Skeletal muscle tissue (tissue), 4 donors: ENCODE measurements around the gene FAM169A. TPM values are rescaled to one million over a fixed set of nuclear protein-coding genes. Genes with fewer than 3 reads are reported as not detected.
"Not testable (repeated sequence)": the region's sequence is repeated elsewhere in the genome, so short reads cannot be mapped to it uniquely, and the experiment has no call there.

Source experiments
- H3K27ac ChIP-seq: one replicate; pipeline ENCODE4 v1.7.0; 2013; ENCODE audit warnings: mild to moderate bottlenecking, low read depth, low read length, inconsistent platforms
- H3K27me3 ChIP-seq, 3 donors: one replicate each; pipeline ENCODE4 v1.7.0; 2013; ENCODE audit warnings: low read length in 3 of 3; ENCODE audit not compliant: control insufficient read depth in 3 of 3, insufficient read depth in 3 of 3
- H3K36me3 ChIP-seq, 3 donors: one replicate each; pipeline ENCODE4 v1.7.0; 2013; ENCODE audit warnings: low read length in 3 of 3; ENCODE audit not compliant: control insufficient read depth in 3 of 3, insufficient read depth in 3 of 3
- H3K4me1 ChIP-seq, 3 donors: one replicate each; pipeline ENCODE4 v1.7.0; 2013; ENCODE audit warnings: low read length in 3 of 3, mild to moderate bottlenecking in 3 of 3; ENCODE audit not compliant: control insufficient read depth in 3 of 3, insufficient read depth in 3 of 3
- H3K4me3 ChIP-seq, 3 donors: one replicate each; pipeline ENCODE4 v1.7.0; 2013; ENCODE audit warnings: low read length in 3 of 3
- H3K9ac ChIP-seq, 3 donors: one replicate each; pipeline ENCODE4 v1.7.0; 2013; ENCODE audit warnings: low read length in 3 of 3, mild to moderate bottlenecking in 3 of 3, moderate library complexity in 2 of 3, low read depth in 1 of 3
- H3K9me3 ChIP-seq, 3 donors: one replicate each; pipeline ENCODE4 v1.7.0; 2013; ENCODE audit warnings: low read length in 3 of 3; ENCODE audit not compliant: control insufficient read depth in 3 of 3
- total RNA-seq: library from RNA; depleted of rRNA; stranded (reverse); fragments of >200 nt; gene quantifications from one replicate; pipeline ENCODE4 v1.2.3, GENCODE V29; 2014
- donor health status: Osteomylitis.

The FAM169A gene
- total RNA-seq, 1 donor from 2014 or later, result 0.52 TPM

- Histone ChIP-seq H3K27ac (no peak overlapping the region), H3K9ac (no peak overlapping the region), H3K9me3 (no peaks in the 10 kb centered on the region), H3K36me3 (no peaks in the 10 kb centered on the region), H3K27me3 (no peaks in the 10 kb centered on the region), H3K4me3 (no peak overlapping the region), H3K4me1 (no peaks in the 10 kb centered on the region)
These were observed 49.3 kb downstream of the FAM169A start for GRCh38 chr5:74816875-74817274.

GRCh38 chr5:74810915-74811314 is 55.3 kb downstream of the FAM169A start:
- Histone ChIP-seq H3K27ac (no peak overlapping the region), H3K4me3 (no peak overlapping the region), H3K9me3 (no peaks in the 10 kb centered on the region), H3K36me3 (no peaks in the 10 kb centered on the region), H3K4me1 (no peaks in the 10 kb centered on the region), H3K9ac (no peak overlapping the region), H3K27me3 (no peaks in the 10 kb centered on the region)

GRCh38 chr5:74801941-74802340 is 64.2 kb downstream of the FAM169A start:
- Histone ChIP-seq H3K27me3 (peaks cover 0 to 5% (median 0%) of the 10 kb centered on the region in 3 donors), H3K4me1 (no peaks in the 10 kb centered on the region), H3K4me3 (no peak overlapping the region), H3K27ac (no peak overlapping the region), H3K9ac (no peak overlapping the region), H3K9me3 (no peaks in the 10 kb centered on the region), H3K36me3 (no peaks in the 10 kb centered on the region)

GRCh38 chr5:74801197-74801596 is 65.0 kb downstream of the FAM169A start:
- Histone ChIP-seq H3K27me3 (peaks cover 0 to 5% (median 0%) of the 10 kb centered on the region in 3 donors), H3K4me3 (no peak overlapping the region), H3K9me3 (no peaks in the 10 kb centered on the region), H3K9ac (no peak overlapping the region), H3K27ac (no peak overlapping the region), H3K36me3 (no peaks in the 10 kb centered on the region), H3K4me1 (no peaks in the 10 kb centered on the region)

- Histone ChIP-seq H3K4me3 (no peak overlapping the region), H3K36me3 (no peaks in the 10 kb centered on the region), H3K9ac (no peak overlapping the region), H3K27me3 (peaks cover 0 to 5% (median 0%) of the 10 kb centered on the region in 3 donors), H3K27ac (no peak overlapping the region), H3K4me1 (no peaks in the 10 kb centered on the region), H3K9me3 (no peaks in the 10 kb centered on the region)
These were observed 66.9 kb downstream of the FAM169A start for GRCh38 chr5:74798977-74799911.

- not testable (repeated sequence) for H3K4me1 ChIP-seq
These were observed 74.5 kb downstream of the FAM169A start for GRCh38 chr5:74791669-74792068.

GRCh38 chr5:74787424-74787823 is 78.8 kb downstream of the FAM169A start:
- H3K4me1 ChIP-seq, result no peaks in the 10 kb centered on the region
- peaks cover 0 to 2% (median 0%) of the 10 kb centered on the region in 3 donors for H3K9me3 ChIP-seq
- H3K36me3 ChIP-seq, result no peaks in the 10 kb centered on the region
- H3K9ac ChIP-seq, result no peak overlapping the region
- H3K4me3 ChIP-seq, result no peak overlapping the region
- peaks cover 0 to 4% (median 0%) of the 10 kb centered on the region in 3 donors for H3K27me3 ChIP-seq
- no peak overlapping the region for H3K27ac ChIP-seq

More at GRCh38 chr5:74791669-74792068, 74.5 kb downstream of the FAM169A start:
- H3K9ac ChIP-seq, H3K4me3 ChIP-seq, H3K27me3 ChIP-seq, H3K27ac ChIP-seq, H3K36me3 ChIP-seq, H3K9me3 ChIP-seq: not testable (repeated sequence)

GRCh38 chr5:74786851-74787250 is 79.3 kb downstream of the FAM169A start:
- H3K27ac ChIP-seq, result no peak overlapping the region
- H3K9me3 ChIP-seq, result peaks cover 0 to 2% (median 0%) of the 10 kb centered on the region in 3 donors
- H3K27me3 ChIP-seq, result peaks cover 0 to 4% (median 0%) of the 10 kb centered on the region in 3 donors
- no peak overlapping the region for H3K9ac ChIP-seq
- no peaks in the 10 kb centered on the region for H3K4me1 ChIP-seq
- no peaks in the 10 kb centered on the region for H3K36me3 ChIP-seq
- no peak overlapping the region for H3K4me3 ChIP-seq

GRCh38 chr5:74778609-74779008 is 87.6 kb downstream of the FAM169A start:
- peaks cover 0 to 21% (median 16%) of the 10 kb centered on the region in 3 donors for H3K36me3 ChIP-seq
- H3K27ac ChIP-seq, result no peak overlapping the region
- H3K4me3 ChIP-seq, result no peak overlapping the region
- H3K27me3 ChIP-seq, result no peaks in the 10 kb centered on the region
- no peaks in the 10 kb centered on the region for H3K4me1 ChIP-seq
- no peak overlapping the region for H3K9ac ChIP-seq
- H3K9me3 ChIP-seq, result no peaks in the 10 kb centered on the region

- peaks cover 6 to 10% (median 8%) of the 10 kb centered on the region in 3 donors for H3K4me1 ChIP-seq
- H3K27ac ChIP-seq, result no peak overlapping the region
- peaks cover 6 to 51% (median 49%) of the 10 kb centered on the region in 3 donors for H3K36me3 ChIP-seq
- H3K9me3 ChIP-seq, result no peaks in the 10 kb centered on the region
- H3K27me3 ChIP-seq, result no peaks in the 10 kb centered on the region
- H3K9ac ChIP-seq, result no peak overlapping the region
- H3K4me3 ChIP-seq, result no peak overlapping the region
These were observed 93.8 kb downstream of the FAM169A start for GRCh38 chr5:74772359-74772758.
